GM23338 (cell line): ENCODE measurements around the gene BCL2. TPM values are rescaled to one million over a fixed set of nuclear protein-coding genes. Genes with fewer than 3 reads are reported as not detected.

Source experiments
- ATAC-seq: fragments of 200-7000 bp; cut with Tn5 transposase; 3 replicates; pipeline ENCODE4 v1.9.1; 2020
- DNase-seq: peaks from one replicate; pipeline ENCODE4 v3.0.0-alpha.2; 2015; ENCODE audit warnings: low spot score
- H2AFZ ChIP-seq: fragments of 200-600 bp; sonication (generic); 2 replicates; pipeline ENCODE4 v1.8.0; 2016; ENCODE audit warnings: antibody characterized with exemption, mild to moderate bottlenecking, moderate library complexity
- H3F3A ChIP-seq: fragments of 200-600 bp; sonication (generic); replicated peaks from 2 replicates; pipeline ENCODE4 v1.8.0; 2017; ENCODE audit warnings: antibody characterized with exemption, mixed run types, low read depth
- H3K27ac ChIP-seq: fragments of 200-600 bp; sonication (generic); 2 replicates; pipeline ENCODE4 v1.6.1; 2016; ENCODE audit warnings: low read depth
- H3K27me3 ChIP-seq: fragments of 200-600 bp; sonication (generic); 2 replicates; pipeline ENCODE4 v1.8.0; 2016; ENCODE audit warnings: mild to moderate bottlenecking, mixed run types, moderate library complexity; ENCODE audit not compliant: insufficient read depth
- H3K36me3 ChIP-seq: fragments of 200-600 bp; sonication (generic); 2 replicates; pipeline ENCODE4 v1.8.0; 2016; ENCODE audit warnings: mild to moderate bottlenecking; ENCODE audit not compliant: insufficient read depth
- H3K4me1 ChIP-seq: fragments of 200-600 bp; sonication (generic); 2 replicates; pipeline ENCODE4 v1.8.0; 2016; ENCODE audit warnings: mild to moderate bottlenecking, moderate library complexity; ENCODE audit not compliant: insufficient read depth
- H3K4me2 ChIP-seq: fragments of 200-600 bp; sonication (generic); 2 replicates; pipeline ENCODE4 v1.7.1; 2017; ENCODE audit warnings: mixed run types
- H3K4me3 ChIP-seq: fragments of 200-600 bp; sonication (generic); 2 replicates; pipeline ENCODE4 v1.6.1; 2016; ENCODE audit warnings: mixed run types
- H3K79me2 ChIP-seq: fragments of 200-600 bp; sonication (generic); replicated peaks from 2 replicates; pipeline ENCODE4 v1.8.0; 2017; ENCODE audit warnings: mild to moderate bottlenecking; ENCODE audit not compliant: insufficient read depth
- H3K9me2 ChIP-seq: fragments of 200-600 bp; sonication (generic); 2 replicates; pipeline ENCODE4 v1.8.0; 2017; ENCODE audit not compliant: insufficient read depth
- H4K20me1 ChIP-seq: fragments of 200-600 bp; sonication (generic); replicated peaks from 2 replicates; pipeline ENCODE4 v1.8.0; 2017; ENCODE audit warnings: mild to moderate bottlenecking; ENCODE audit not compliant: insufficient read depth
- H3K27ac Mint-ChIP-seq: 2 replicates; pipeline ENCODE4 v1.8.0; 2020; ENCODE audit warnings: inconsistent platforms, mild to moderate bottlenecking, moderate library complexity, mixed read lengths
- H3K27me3 Mint-ChIP-seq: 3 replicates; pipeline ENCODE4 v1.8.0; 2022; ENCODE audit warnings: low read depth, mild to moderate bottlenecking, moderate library complexity, mixed read lengths, inconsistent platforms; ENCODE audit not compliant: insufficient read depth, poor library complexity
- H3K36me3 Mint-ChIP-seq: 3 replicates; pipeline ENCODE4 v1.8.0; 2021; ENCODE audit warnings: low read depth, mild to moderate bottlenecking, inconsistent platforms, moderate library complexity, mixed read lengths
- H3K4me1 Mint-ChIP-seq: 3 replicates; pipeline ENCODE4 v1.8.0; 2020; ENCODE audit warnings: mild to moderate bottlenecking, inconsistent platforms, mixed read lengths
- H3K4me3 Mint-ChIP-seq: 3 replicates; pipeline ENCODE4 v1.8.0; 2021; ENCODE audit warnings: moderate library complexity, mild to moderate bottlenecking, inconsistent platforms, mixed read lengths
- H3K9me3 Mint-ChIP-seq: 3 replicates; pipeline ENCODE4 v1.8.0; 2020; ENCODE audit warnings: moderate library complexity, mild to moderate bottlenecking, inconsistent platforms, mixed read lengths
- EZH2 ChIP-seq: fragments of 200-600 bp; sonication (generic); IDR thresholded peaks from one replicate; pipeline ENCODE4 v1.8.0; 2017; ENCODE audit warnings: antibody characterized with exemption, mild to moderate bottlenecking, low read depth; ENCODE audit not compliant: unreplicated experiment
- EZH2phosphoT487 ChIP-seq: fragments of 200-600 bp; sonication (generic); IDR thresholded peaks from one replicate; pipeline ENCODE4 v1.8.1; 2018; ENCODE audit warnings: antibody characterized with exemption; ENCODE audit not compliant: unreplicated experiment
- JUNB ChIP-seq: IDR thresholded peaks from one replicate; pipeline ENCODE4 v1.6.1; 2016; ENCODE audit warnings: antibody characterized with exemption; ENCODE audit not compliant: unreplicated experiment
- NANOG ChIP-seq: IDR thresholded peaks from 2 replicates; pipeline ENCODE4 v1.6.1; 2016; ENCODE audit warnings: antibody characterized with exemption, borderline replicate concordance
- POLR2AphosphoS5 ChIP-seq: IDR thresholded peaks from 2 replicates; pipeline ENCODE4 v1.6.1; 2016; ENCODE audit warnings: antibody characterized with exemption, low read depth
- STAT1 ChIP-seq: IDR thresholded peaks from one replicate; pipeline ENCODE4 v1.6.1; 2016; ENCODE audit warnings: antibody characterized with exemption; ENCODE audit not compliant: unreplicated experiment
- ZNF114 ChIP-seq: fragments of 250-450 bp; sonication (Bioruptor Pico); IDR thresholded peaks from 2 replicates; pipeline ENCODE4 v1.5.0; 2020; ENCODE audit warnings: mild to moderate bottlenecking, moderate library complexity
- ZNF331 ChIP-seq: fragments of 250-450 bp; sonication (Bioruptor Pico); IDR thresholded peaks from 2 replicates; pipeline ENCODE4 v1.5.0; 2020; ENCODE audit warnings: low read depth, mild to moderate bottlenecking, moderate library complexity
- polyA plus RNA-seq: library from polyadenylated mRNA; unstranded; fragments of >200 nt; fragmentation: Nextera tagmentation; extraction: Ambion mirVana; gene quantifications from 2 replicates; pipeline ENCODE4 v1.2.1, GENCODE V29; 2016
- total RNA-seq: library from RNA; depleted of rRNA; stranded (reverse); fragments of >200 nt; shearing (Covaris generic); gene quantifications from 2 replicates; pipeline ENCODE4 v1.2.3, GENCODE V29; 2014
- TF ChIP-seq, protein P1 (sequence below): fragments of 250-450 bp; sonication (Bioruptor Pico); IDR thresholded peaks from 2 replicates; pipeline ENCODE4 v1.5.0; 2020; ENCODE audit warnings: mild to moderate bottlenecking, moderate library complexity
- TF ChIP-seq, protein P2 (sequence below), 2 experiments: fragments of 200-600 bp in 1 of 2; sonication (generic) in 1 of 2; conservative IDR thresholded peaks; 2 replicates each; pipeline versions ENCODE4 v1.5.1 to v1.6.1; 2016 to 2017; ENCODE audit warnings: antibody characterized with exemption in 2 of 2, low read depth in 2 of 2, mild to moderate bottlenecking in 2 of 2, moderate library complexity in 1 of 2

Gene BCL2
- total and polyA plus RNA-seq, 2 experiments from 2014 or later: 1.2 to 4.0 TPM

DNA sequence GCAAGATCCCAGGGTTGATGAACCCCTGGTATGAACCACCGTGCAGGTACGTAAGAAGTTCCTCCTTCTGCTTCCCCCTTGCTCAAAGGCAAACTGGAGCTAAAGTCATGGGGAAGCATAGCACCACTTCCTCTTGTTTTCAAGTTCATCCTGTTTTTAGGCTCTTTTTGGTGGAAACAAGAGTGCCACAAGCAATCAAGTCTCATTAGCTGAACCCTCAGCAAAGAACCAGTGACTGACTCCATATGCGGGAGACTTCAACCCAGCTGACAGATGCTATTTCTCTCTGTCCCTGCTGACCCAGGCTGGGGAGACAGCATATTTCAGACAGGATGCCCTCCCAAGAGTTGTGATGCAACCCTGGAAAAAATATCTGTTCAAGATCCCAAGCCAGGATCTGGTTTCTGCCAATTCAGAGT is 47.7 kb downstream of the BCL2 start (continued):
- TF ChIP-seq, protein P1, sequence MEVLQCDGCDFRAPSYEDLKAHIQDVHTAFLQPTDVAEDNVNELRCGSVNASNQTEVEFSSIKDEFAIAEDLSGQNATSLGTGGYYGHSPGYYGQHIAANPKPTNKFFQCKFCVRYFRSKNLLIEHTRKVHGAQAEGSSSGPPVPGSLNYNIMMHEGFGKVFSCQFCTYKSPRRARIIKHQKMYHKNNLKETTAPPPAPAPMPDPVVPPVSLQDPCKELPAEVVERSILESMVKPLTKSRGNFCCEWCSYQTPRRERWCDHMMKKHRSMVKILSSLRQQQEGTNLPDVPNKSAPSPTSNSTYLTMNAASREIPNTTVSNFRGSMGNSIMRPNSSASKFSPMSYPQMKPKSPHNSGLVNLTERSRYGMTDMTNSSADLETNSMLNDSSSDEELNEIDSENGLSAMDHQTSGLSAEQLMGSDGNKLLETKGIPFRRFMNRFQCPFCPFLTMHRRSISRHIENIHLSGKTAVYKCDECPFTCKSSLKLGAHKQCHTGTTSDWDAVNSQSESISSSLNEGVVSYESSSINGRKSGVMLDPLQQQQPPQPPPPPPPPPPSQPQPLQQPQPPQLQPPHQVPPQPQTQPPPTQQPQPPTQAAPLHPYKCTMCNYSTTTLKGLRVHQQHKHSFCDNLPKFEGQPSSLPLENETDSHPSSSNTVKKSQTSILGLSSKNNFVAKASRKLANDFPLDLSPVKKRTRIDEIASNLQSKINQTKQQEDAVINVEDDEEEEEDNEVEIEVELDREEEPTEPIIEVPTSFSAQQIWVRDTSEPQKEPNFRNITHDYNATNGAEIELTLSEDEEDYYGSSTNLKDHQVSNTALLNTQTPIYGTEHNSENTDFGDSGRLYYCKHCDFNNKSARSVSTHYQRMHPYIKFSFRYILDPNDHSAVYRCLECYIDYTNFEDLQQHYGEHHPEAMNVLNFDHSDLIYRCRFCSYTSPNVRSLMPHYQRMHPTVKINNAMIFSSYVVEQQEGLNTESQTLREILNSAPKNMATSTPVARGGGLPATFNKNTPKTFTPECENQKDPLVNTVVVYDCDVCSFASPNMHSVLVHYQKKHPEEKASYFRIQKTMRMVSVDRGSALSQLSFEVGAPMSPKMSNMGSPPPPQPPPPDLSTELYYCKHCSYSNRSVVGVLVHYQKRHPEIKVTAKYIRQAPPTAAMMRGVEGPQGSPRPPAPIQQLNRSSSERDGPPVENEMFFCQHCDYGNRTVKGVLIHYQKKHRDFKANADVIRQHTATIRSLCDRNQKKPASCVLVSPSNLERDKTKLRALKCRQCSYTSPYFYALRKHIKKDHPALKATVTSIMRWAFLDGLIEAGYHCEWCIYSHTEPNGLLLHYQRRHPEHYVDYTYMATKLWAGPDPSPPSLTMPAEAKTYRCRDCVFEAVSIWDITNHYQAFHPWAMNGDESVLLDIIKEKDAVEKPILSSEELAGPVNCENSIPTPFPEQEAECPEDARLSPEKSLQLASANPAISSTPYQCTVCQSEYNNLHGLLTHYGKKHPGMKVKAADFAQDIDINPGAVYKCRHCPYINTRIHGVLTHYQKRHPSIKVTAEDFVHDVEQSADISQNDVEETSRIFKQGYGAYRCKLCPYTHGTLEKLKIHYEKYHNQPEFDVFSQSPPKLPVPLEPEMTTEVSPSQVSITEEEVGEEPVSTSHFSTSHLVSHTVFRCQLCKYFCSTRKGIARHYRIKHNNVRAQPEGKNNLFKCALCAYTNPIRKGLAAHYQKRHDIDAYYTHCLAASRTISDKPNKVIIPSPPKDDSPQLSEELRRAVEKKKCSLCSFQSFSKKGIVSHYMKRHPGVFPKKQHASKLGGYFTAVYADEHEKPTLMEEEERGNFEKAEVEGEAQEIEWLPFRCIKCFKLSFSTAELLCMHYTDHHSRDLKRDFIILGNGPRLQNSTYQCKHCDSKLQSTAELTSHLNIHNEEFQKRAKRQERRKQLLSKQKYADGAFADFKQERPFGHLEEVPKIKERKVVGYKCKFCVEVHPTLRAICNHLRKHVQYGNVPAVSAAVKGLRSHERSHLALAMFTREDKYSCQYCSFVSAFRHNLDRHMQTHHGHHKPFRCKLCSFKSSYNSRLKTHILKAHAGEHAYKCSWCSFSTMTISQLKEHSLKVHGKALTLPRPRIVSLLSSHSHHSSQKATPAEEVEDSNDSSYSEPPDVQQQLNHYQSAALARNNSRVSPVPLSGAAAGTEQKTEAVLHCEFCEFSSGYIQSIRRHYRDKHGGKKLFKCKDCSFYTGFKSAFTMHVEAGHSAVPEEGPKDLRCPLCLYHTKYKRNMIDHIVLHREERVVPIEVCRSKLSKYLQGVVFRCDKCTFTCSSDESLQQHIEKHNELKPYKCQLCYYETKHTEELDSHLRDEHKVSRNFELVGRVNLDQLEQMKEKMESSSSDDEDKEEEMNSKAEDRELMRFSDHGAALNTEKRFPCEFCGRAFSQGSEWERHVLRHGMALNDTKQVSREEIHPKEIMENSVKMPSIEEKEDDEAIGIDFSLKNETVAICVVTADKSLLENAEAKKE (CRISPR knock-in tag): no peak
- TF ChIP-seq ZNF331 (no peak), POLR2AphosphoS5 (no peak), NANOG (no peak), JUNB (no peak)

DNA sequence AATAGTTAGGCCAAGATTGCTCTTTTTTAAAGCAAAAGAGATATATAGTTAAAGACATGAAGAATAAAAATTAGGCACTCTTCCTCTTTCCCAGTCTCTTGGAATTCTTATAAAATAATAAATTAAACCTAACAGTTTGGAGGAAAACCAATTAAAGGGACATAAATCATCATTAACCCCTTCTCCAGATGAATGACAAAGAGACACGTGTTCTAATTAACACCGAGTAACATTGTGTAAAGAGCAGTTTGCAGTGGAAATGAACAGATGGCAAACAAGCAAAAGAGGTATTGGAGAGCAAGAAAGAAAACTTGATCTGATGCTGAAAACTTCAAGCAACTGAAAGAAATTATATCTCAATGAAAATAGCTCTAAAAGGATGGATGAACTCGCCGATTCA is 48.4 kb downstream of the BCL2 start:
- no peaks in the 10 kb centered on the region for H4K20me1 ChIP-seq
- H3F3A ChIP-seq: no peaks in the 10 kb centered on the region
- no peaks in the 10 kb centered on the region; the same call in 1 of the 2 replicates for H3K9me2 ChIP-seq
- Mint-ChIP-seq H3K36me3 (no peaks in the 10 kb centered on the region), H3K4me1 (no peaks in the 10 kb centered on the region), H3K27me3 (peaks cover 3% of the 10 kb centered on the region), H3K27ac (no peak overlapping the region), H3K9me3 (no peaks in the 10 kb centered on the region), H3K4me3 (no peak overlapping the region)
- H3K4me3 ChIP-seq: no peak overlapping the region
- H3K27me3 ChIP-seq: no peaks in the 10 kb centered on the region
- H3K36me3 ChIP-seq: no peaks in the 10 kb centered on the region
- H3K27ac ChIP-seq: no peak overlapping the region
- ATAC-seq (no peak), DNase-seq (no peak)
- H3K4me1 ChIP-seq: no peaks in the 10 kb centered on the region
- H3K79me2 ChIP-seq: no peaks in the 10 kb centered on the region
- H2AFZ ChIP-seq: no peak overlapping the region
- no peak for TF ChIP-seq EZH2phosphoT487
- TF ChIP-seq EZH2: no peak
- TF ChIP-seq, protein P2, sequence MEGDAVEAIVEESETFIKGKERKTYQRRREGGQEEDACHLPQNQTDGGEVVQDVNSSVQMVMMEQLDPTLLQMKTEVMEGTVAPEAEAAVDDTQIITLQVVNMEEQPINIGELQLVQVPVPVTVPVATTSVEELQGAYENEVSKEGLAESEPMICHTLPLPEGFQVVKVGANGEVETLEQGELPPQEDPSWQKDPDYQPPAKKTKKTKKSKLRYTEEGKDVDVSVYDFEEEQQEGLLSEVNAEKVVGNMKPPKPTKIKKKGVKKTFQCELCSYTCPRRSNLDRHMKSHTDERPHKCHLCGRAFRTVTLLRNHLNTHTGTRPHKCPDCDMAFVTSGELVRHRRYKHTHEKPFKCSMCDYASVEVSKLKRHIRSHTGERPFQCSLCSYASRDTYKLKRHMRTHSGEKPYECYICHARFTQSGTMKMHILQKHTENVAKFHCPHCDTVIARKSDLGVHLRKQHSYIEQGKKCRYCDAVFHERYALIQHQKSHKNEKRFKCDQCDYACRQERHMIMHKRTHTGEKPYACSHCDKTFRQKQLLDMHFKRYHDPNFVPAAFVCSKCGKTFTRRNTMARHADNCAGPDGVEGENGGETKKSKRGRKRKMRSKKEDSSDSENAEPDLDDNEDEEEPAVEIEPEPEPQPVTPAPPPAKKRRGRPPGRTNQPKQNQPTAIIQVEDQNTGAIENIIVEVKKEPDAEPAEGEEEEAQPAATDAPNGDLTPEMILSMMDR (conservative IDR thresholded peaks at IDR 0.05; ENCODE audit: low read depth in 2 of 2): no peak
- TF ChIP-seq NANOG: no peak
- no peak for TF ChIP-seq JUNB
- no peak for TF ChIP-seq ZNF114 (CRISPR knock-in tag)
- TF ChIP-seq STAT1: no peak
- no peak overlapping the region for H3K4me2 ChIP-seq
